AML-193 (cell line): ENCODE measurements around the gene MAP2K7.
A peak's percentile ranks its signal among the peaks of the same experiment; 100 is the strongest.
"Not testable (repeated sequence)": the region's sequence is repeated elsewhere in the genome, so short reads cannot be mapped to it uniquely, and the experiment has no call there.

Experiments
- DNase-seq, 2 experiments: peaks; one replicate each; lab custom pipeline; 2025; lab: John Stamatoyannopoulos, UW

Gene MAP2K7

DNA sequence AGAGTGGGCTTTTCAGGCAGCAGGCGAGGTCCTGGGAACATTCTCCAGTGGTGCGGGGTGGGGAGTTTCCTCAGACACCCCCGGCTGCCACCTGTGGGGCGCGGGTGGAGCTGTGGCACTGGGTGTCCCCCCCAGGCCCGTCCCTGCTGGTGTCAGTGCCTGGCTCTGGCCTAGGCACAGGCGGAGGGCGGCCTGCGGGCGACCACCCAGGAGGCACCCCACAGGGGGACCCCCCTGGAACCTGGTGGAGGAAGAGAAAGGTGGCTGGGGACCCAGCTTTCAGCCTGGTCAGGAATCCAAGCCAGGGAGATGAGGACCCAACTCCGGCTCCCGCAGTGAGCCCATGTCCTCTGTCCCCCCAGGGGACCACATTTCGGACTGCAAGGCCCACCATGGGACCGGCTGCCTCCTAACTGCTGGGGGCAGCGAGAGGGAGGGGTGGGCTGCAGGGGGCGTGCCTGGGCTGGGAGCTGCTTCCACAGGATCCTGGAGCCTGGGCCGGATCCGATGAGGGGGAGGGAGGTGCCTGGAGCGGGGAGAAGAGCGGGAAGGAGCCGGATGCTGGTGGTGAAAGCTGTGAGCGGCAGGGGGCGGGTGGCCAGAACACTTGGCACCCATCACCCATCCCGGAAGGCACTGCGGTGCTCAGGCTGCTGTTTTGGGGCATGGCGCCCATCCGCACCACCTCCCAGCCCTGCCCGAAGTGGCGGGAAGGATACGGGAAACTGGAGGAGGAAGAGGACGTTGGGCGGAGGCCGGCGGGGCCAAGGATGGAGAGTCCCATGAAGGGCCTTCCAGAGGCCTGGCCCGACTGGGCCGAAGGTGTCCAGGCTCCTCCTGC, 27.8 kb downstream of the MAP2K7 start:
- DNase-seq: no peak

DNA sequence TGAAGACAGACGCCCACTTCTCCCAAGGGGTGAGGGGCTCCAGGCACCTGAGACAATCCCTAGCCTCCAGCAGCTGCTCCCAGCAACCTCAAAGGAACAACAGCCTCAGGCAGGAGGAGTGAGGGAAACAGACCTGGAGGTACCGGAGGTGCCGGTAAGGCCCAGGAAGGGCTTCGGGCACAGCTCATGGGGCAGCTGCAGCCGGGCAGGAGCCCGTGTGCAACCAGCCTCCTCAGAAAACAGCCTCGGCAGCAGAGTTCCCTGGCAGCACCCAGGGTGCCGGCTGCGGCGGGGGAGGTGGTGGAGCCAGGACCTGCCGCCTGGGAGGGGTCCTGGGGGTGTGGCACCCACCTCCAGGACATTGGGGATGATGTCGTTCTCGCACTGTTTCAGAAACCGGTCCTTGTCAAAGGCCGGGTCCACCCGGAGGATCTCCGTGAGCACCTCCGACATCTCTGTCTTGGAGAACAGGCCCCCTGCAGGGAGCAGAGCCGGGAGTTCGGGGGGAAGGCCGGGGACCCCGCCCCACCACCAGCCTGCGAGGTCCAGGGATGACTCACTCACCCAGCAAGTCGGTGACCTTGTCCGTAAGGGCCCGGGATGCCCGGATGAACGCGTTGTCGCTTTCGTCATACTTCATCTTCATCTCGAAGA, 28.7 kb downstream of the MAP2K7 start:
- no peak for DNase-seq

DNA sequence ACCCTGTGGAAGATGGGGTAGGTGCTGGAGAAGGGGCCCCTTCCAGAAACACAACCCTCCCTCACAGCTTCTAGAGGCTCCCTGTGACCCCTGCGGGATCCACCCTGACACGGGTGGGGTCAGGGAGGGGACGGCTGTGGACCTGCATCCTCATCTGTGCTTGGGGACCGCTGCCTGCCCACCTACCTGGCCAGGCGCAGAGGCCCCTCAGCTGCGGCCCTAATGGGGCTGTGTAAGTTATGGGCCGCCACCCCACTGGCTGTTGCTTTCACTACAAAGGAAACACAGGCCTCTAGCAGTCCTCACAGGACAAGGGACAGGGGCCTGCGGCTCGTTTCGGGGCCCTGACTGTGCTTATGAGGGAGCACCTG, 29.2 kb downstream of the MAP2K7 start:
- DNase-seq: no peak

DNA sequence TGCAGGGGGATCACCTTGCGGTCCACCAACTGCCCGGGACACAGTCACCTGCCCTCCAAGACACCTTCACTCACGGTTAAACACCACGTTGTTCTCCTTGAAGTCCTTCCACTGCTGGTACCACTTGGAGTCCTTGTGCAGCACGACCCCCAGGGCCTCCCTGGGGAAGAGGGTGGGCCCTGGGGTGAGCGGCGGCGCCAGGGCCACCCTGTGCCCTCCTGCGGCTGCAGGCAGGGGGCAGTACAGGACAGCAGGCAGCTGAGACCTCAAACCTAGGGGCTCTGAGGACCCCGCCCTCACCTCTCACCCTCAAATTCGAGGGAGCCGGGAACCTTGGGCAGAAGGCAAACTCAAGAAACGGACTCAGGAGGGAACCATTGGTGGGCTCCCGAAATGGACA, 29.7 kb downstream of the MAP2K7 start:
- no peak for DNase-seq

DNA sequence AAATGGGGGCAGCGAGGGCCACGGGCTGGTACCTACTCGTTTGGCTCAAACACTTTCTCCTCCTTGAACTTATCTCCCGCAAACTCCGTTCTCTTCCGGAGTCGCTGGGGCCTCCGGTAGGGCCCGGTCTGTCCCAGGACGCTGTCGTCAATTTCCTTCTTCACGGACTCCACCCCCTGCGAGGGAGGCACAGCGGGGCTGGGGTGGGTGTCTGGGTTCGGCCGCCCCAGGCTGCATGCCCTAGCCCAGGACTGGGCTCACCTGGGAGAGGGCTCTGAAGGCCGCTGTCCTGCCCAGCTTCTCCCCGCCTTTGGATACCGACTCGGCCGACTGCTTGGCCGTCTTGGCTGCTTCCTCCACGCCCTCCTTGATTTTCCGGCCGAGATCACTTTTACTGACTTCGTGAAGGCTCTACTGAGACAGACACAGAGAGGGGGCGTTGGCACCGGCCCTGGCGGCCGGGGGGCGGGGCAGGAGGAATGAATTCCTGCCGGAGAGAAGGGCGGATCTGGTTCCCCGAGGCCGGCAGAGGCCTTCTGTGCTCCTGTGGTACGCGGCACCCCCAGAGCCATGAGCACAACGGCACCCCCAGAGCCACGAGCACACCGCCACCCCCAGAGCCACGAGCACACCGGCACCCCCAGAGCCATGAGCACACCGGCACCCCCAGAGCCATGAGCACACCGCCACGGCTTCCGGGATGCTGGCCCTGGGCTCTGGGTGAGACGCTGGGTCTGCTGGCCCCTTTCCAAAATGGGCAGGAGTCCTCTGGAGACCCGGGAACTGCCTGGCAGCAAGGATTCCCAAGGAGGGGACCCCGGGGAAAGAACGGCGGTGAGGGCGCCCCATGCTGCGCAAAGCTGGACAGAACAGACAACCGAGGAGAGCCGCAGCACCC, 30.4 kb downstream of the MAP2K7 start:
- DNase-seq: no peak

DNA sequence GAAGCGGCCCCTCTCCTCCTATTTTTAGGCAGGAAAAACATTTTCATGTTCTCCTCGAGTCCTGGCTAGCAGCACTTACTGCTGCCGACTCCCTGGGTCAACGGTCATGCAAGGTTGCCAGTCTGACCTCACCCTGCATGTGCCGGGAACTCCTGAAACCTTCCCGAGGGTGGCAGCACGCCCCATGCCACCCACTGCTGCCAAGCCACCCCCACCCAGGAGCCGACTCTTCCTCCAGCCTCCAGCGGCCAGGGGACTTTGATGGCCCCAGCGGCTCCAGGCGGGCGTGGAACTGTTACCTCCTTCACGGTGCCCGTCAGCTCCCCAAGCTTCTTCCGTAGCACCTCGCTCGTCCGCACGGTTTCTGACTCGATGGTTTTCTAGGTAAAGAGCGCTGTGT, 31.1 kb downstream of the MAP2K7 start:
- DNase-seq: no peak

DNA sequence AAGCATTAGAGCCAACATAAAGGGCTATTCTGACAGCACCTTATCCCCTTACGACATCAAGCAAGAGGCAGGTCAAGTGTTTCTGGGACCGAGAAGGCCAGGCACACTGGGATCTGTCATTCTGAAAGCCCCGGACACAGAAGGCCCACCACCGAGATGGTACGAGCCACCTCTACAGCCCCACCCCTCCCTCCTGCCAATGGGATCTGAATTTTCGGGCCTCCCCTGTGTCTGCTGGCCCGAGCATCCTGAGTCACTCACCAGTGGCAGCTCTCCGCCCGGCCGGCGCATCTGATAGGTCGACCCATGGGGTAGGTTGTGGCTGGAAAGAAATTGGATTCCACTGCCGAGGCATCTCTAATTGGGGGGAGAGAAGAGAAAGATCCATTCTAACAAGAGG, 37.2 kb downstream of the MAP2K7 start:
- no peak for DNase-seq

DNA sequence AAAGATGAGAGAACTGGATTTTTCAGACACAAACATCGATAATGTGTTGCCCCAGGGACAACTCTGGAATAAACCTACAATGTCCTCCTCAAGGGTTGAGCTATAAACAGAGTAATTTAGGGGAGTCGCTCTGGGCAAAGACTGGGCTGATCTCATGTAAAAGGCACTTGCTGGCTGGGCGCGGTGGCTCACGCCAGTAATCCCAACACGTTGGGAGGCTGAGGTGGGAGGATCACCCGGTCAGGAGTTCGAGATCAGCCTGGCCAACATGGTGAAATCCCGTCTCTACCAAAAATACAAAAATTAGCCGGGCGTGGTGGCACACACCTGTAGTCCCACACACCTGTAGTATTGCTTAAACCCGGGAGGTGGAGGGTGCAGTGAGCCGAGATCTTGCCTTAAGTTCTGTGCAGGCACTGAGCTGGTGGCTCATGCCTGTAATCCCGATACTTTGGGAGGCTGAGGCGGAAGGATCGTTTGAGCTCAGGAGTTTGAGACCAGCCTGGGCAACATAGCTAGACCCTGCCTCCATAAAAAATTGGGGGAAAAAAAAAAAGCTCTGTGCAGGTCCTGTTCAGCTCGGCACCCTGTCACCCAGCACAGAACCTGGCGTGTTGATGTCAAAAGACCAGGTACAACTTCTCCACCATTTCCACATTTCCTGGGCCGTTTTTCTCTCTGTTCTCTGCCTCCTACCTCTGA, 38.4 kb downstream of the MAP2K7 start:
- no peak for DNase-seq

DNA sequence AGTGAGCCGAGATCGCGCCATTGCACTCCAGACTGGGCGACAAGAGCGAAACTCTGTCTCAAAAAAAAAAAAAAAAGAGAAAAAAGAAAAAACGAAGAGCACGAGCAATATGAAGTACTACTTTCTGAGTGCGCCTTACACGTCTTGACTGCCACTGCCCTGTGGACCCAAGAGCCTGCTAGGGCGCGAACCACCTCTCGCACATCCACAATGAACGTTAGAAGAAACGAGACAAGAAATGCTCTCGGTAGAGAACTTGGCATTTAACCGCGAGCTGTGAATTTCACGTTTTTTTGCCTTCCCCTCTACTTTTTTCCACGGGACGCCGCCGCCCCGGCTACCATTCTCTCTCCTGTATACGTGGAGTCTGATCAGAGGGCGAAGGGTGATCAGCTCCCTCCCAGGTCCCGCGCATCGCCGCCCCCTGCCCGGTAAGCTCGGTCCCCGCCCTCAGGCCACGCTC, 39.3 kb downstream of the MAP2K7 start:
- no peak for DNase-seq

DNA sequence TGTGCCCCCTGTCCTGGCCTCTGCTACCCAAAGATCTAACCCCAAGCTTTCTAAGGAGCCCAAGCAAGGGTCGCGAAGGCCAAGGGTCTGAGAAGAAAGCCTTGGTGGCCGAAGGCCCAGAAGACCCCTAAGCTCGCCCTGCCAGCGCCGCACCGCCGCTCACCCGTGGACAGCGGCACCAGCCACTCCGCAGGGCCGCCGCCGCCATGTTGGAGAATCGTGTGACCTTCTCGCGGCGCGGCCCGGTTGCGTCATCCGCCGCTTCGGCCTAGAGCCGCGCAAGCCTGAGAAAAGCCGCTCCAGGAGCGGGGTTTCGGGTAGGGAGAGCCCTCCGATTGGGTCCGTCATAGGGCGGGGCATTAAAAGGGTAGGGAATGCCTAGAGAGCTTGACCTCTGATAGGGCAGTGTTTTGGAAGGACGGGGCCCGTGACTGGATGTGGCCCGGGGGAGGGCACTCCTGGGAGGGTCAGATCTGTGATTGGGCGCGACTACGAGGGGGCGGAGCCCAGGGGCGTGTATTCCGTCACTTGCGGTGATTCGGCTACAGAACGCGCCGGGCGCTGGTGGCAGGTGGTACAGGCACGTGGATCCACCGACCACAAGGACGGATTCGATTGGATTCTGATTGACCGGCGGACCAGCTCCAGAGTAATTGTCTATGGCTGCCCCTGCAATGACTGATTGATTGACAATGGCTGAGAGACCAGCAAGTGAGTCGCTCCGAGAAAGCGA, 39.9 kb downstream of the MAP2K7 start, which contains the start of gene TIMM44:
TSS of gene TIMM44 (minus strand) at position 223 of the 733 bp plus-strand sequence. CDS start at position 208, 15 bp downstream.
- peak; percentile 97 to 99 for DNase-seq

DNA sequence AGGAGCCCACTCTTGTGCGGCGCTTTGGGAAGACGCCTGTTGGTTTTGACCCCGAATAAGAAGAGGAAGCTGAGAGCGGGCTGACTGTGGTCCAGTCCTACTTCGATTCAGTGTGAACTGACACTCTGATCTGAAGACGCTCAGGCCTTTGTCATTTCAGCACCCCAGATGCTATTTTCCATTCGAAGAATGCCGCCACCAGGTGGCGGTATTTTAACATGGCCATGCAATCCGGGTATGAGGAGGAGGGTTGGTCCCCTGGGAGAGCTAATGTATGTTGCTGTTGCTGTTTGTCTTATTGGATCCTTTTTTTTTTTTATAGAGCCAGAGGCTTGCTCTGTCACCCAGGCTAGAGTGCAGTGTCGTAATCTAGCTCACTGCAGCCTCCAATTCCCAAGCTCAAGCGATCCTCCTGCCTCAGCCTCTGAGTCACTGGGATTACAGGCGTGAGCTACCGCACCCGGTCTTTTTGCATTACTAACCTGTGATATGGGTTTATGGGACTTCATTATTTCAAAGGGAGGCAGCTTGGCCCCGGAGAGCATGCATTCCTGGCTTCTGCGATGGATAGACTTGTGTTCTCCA, 40.6 kb downstream of the MAP2K7 start:
- peak; percentile 79 to 84 for DNase-seq

DNA sequence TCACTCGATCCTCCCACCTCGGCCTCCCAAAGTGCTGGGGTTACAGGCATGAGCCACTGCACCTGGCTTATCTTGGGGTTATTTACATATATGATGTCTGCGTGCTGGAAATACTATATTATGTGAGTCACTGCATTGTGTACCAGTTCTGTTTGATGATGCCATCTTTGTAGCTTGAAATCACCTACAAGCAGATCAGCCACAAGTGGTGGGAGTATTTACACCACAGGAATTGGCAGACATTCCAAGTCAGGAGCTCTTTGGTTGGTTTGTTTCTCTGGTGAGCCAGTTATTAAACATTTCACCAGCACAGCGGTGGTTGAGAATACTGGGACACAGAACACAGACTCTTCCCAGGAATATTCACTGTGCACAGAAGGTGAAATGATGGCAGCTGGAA, 44.3 kb downstream of the MAP2K7 start:
- no peak for DNase-seq

DNA sequence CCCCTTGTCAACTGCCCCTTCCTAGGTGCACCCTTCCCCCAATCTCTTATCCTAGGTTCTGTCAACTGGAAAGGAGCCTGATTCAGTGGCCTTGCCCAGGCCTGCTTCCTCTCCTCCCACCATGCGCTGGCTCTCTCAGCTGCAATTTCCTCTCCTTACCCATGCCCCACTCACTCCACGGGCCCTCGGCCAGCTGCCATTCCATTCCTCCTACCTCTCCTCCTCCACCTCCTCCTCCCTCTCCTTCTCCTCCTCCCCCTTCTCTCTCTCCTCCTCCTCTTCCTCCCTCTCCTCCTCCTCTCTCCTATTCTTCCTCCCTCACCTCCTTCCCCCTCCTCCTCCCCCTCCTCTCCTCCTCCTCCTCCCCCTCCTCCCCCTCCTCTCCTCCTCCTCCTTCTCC, 49.4 kb downstream of the MAP2K7 start:
- DNase-seq: no peak

DNA sequence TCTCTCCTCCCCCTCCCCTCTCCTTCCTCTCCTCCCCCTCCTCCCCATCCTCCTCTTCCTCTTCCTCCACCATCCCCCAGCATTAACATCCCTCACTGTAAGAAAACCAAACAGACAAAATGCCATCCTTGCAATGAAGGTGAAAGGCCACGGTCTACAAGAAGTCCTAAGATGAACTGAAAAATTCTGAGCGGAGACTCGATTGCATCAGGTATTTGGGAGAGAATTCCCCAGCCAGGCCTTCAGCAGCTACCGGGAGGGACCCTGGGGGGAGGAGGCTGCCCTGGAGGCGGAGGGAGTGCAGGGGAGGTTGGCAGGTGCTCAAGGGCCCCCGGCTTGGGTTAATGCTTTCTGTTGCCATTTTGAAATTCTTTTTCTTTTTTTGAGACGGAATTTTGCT, 49.9 kb downstream of the MAP2K7 start:
- no peak for DNase-seq

DNA sequence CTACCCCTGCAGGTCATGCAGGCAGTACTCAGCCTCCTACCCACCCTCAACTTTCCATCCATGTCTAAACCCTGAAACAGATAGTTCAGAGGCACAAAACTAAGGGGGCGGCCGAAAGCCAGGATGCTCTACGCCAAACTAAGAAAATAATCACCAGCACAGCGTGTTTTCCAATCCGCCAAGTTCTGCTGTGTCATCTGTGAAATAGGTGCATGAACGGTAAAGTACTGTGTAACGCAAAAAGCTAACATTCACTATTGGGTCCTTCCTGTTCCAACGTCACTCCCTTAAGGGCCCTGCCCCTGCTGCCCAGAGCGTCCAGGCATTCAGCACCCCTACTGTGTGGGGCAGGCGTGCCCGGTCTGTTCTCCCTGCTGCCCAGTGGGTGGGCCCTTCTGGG, 52.0 kb downstream of the MAP2K7 start:
- no peak for DNase-seq

DNA sequence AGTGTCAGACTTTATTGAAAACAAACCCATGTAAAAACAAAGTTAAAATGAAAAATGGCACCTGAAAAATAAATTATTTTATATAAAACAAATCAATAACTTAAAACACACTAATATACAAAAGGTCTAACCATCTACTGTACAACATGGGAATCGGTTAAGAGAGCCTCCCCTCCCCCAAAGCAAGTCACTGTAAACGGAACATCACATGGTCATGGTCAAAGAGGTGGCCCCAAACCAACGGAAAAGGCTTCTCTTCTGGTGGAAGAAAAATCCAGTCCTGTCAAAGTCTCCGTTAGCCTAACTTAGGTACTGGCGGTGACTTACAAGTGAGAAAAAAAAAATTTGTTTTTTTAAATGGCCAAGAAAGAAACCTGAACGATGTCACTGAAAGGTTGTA, 55.5 kb downstream of the MAP2K7 start:
- no peak for DNase-seq

DNA sequence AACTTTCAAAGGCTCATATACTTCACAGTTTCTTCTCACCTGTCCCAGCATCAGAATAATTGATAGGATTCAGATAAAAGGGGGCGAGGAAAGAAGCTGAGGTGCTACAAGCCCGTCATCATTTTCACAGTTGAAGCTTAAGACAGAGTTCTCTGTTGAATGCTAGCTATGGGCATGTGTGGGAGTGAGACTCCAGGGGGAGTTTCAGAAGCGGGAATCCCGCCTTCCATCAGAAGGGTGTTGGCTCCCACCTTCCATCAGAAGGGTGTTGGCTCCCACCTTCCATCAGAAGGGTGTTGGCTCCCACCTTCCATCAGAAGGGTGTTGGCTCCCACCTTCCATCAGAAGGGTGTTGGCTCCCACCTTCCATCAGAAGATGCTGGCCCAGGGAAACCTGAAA, 57.4 kb downstream of the MAP2K7 start:
- DNase-seq: not testable (repeated sequence)

DNA sequence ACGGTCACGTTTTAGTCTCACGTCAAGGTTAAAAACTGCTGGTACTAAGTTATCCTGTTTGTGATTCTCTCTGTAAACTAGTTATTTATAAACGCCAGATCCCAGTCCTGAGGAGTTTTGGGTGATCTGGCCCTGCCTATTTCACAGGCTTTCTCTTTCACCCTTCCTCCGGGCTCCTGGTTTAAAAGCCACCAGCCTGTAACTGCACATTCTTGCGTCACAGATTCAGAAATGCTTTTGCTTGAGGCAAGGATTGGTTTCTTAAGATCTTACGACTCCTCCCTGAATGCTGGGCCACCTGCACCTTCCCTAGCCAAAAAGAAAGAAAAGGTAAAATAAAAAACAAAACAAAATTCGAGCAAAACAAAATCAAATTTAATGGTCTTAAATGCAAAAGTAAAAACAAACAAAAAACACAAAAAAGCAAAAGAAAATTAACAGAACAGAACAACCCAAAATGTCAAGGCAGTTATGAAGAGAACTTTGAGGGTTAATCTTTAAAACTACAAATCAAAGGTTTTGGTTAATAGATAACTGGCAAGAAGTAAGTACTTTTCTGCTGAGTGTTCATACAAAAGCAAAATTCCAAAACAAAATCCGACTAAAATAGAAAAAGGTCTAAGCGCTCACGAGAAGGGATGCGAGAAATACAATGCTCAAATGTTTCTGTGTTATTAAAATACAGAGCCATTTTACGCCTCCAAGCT, 58.4 kb downstream of the MAP2K7 start:
- peak; percentile 3 to 9 for DNase-seq

DNA sequence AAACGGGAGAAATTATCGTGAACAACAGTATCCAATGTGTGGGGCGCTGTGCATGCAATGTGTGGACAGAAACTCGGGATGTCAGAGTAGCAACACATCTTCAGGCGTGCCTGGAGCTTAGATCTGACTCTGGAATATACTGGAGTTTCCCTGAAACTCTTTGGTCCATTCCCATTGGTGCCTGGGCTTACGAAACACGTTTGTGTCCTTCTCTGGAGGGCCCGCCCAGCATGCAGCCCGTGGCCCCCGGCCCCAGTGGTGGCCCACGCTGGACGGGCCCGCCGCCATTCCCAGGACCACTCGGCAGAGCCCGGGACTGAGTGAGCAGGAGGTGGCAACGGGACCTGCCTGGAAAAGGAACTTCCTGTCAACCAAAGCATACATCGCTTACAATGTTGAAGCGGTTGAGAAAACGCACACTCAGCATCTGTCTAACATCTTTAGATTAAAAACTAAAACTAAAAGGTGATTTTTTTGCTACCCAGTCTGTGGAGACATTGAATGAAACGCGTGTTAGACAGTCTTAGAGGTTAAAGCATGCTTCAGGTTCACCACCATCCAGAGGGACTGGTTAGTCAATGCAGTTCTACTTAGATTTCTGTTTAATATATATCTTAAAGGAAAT, 59.1 kb downstream of the MAP2K7 start:
- no peak for DNase-seq

DNA sequence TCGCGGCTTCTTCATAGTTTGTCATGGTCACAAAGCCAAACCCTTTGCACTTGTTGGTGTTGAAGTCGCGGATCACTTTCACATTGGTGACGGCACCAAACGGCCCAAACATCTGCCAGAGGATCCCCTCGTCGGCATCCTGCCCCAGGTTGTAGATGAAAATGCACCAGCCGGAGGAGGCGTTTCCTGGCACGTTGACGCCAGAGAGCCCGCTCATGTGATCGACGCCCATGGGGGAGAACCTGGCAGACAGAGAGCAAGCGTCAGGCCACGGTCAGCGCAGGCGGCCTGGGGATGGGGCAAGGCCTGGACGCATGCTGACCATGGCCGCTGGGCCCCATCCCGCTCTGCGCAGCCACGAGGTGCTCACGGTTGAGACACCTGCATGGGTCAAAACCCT, 59.9 kb downstream of the MAP2K7 start:
- no peak for DNase-seq
